ENCODE results near the gene CDA.

CDA gene

DNA sequence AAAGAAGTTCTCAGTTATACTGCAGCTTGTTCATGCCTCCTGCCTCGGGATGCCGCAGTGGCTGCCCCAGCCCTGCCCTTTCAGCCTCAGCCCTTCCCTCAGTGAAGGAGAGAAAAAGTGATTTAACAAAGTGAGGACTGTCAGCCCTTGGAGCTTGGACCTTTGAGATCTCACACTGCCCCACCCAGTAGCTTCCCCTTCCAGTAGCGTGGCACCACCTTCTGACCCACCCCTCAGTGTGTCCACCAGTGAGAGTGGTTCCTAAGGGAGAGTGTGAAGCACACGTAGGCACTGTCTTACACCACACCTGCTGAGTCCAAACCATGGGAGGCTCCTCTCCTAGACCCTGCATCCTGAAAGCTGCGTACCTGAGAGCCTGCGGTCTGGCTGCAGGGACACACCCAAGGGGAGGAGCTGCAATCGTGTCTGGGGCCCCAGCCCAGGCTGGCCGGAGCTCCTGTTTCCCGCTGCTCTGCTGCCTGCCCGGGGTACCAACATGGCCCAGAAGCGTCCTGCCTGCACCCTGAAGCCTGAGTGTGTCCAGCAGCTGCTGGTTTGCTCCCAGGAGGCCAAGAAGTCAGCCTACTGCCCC, at the start of gene CDA:
CDA (plus strand) TSS at position 464 of the 592 bp plus-strand sequence; CDS start at position 497, 33 bp downstream.
- peak; percentile 40 for DNase-seq

GRCh38 chr1:20540281-20540680, 48.6 kb upstream of the CDA start:
- DNase-seq, result no peak

GRCh38 chr1:20546637-20547036, 42.3 kb upstream of the CDA start:
- no peak for DNase-seq

GRCh38 chr1:20551161-20551560, 37.7 kb upstream of the CDA start:
- DNase-seq, result no peak

- DNase-seq, result peak; percentile 91
Measured at GRCh38 chr1:20551945-20552727, 36.8 kb upstream of the CDA start, which contains the start of gene FAM43B. TSS of gene FAM43B (plus strand) at chr1:20552573. CDS start at chr1:20552974, 401 bp downstream.

DNA sequence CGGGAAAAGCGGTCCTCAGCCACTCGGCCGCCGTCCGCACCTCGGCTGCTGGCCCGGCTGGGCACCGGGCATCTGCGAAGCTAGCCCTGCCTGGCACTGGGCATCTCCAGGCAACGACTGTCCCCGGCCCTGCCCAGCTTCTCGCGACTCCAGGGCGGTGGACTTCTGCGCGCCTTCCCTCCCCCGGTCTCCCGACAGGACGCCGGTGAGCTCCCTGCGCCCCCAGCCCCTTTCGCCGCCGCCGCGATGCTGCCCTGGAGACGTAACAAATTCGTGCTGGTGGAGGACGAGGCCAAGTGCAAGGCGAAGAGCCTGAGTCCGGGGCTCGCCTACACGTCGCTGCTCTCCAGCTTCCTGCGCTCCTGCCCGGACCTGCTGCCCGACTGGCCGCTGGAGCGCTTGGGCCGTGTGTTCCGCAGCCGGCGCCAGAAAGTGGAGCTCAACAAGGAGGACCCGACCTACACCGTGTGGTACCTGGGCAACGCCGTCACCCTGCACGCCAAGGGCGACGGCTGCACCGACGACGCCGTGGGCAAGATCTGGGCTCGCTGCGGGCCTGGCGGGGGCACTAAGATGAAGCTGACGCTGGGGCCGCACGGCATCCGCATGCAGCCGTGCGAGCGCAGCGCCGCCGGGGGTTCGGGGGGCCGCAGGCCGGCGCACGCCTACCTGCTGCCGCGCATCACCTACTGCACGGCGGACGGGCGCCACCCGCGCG, 36.0 kb upstream of the CDA start:
- peak; percentile 45 for DNase-seq

GRCh38 chr1:20555025-20555757, 33.7 kb upstream of the CDA start:
- peak; percentile 48 for DNase-seq

GRCh38 chr1:20555758-20556120, 33.2 kb upstream of the CDA start:
- no peak for DNase-seq

DNA sequence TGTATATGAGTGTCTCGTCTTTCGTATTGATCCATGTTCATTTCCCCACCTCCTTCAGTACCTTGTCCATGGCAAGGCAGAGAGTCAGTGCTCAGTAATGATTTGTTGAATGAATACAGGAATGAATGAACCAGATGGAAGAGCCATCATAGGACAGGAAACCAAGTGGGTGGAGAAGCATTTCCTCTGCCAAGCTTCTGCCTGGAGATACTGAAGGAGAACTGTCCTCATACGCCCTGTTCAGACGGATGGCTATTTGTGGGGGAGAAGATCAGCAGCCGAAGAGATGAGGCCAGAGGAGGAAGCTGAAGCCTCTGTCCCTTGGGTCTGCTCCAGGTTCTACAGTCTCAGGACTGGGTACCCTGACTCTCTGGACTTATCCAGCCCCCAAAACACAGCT, 30.7 kb upstream of the CDA start:
- DNase-seq, result no peak

DNA sequence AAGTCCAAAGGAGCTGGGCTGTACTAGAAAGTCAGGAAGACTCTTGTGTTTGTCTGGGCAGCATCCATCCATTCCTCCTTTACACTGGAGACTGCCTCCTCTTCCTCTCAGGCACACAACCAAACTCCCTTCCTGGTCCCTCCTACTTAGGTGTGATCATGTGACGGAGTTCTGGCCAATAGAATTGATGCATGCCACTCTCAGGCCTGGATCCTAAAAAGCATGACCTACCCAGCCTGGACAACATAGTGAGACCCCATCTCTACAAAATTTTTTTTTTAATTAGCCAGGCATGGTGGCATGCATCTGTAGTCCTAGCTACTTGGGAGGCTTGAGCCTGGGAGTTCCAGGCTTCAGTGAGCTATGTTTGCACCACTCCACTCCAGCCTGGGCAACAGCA, 27.9 kb upstream of the CDA start:
- no peak for DNase-seq

DNA sequence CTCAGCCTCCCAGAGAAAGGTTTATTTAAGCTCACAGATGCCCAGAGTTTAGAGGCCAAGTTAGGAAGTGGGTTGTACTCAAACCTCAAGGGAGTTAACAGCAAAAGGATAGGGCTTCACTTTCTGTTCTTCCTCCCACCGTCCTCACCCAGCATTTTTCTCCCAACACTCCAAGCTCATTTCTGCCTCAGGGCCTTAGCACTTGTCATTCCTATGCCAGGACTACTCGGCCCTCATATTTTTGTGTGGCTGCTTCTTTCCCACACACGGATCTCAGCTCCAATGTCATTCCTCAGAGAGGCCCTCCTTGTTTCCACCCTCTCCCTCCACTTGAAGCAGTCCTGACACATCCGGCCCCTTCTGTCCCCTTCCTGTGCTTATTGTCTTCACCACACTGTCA, 23.7 kb upstream of the CDA start:
- no peak for DNase-seq

GRCh38 chr1:20569523-20570098, 19.3 kb upstream of the CDA start:
- DNase-seq, result no peak

DNA sequence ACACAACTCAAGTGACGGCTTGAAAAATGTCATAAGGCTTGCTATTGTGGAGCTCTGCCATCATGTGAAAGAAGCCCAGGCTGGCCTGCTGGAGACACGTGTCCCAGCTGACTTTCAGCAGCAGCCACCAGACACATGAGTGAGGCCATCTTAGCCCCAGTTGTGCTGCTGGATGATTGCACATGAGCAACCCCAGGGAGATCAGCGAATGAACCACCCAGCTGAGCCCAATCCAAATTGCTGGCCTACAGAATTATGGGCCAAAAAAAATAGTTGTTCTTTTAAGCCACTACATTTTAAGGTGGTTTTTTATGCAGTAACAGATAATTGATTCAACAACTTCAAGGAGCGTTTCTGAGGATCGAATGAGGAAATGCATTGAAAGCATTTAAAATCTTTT, 17.5 kb upstream of the CDA start:
- no peak for DNase-seq

DNA sequence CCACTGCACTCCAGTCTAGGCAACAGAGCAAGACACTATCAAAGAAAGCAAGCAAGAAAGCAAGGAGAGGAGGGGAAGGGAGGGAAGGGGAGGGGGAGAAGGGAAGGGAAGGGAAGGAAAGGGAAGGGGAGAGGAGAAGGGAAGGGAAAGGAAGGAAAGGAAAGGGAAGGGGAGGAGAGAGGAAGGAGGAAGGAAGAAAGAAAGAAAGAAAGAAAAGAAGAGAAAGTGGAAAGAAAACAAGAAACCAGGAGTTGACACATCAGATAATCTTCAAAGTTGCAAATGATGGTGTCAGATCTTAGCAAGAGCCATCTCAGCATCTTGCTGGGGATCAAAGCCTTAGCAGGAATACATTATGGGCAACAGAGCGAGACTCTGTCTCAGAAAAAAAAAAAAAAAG, 14.9 kb upstream of the CDA start:
- no peak for DNase-seq

- peak; percentile 76 for DNase-seq
Measured at GRCh38 chr1:20574686-20575540, 14.0 kb upstream of the CDA start.

DNA sequence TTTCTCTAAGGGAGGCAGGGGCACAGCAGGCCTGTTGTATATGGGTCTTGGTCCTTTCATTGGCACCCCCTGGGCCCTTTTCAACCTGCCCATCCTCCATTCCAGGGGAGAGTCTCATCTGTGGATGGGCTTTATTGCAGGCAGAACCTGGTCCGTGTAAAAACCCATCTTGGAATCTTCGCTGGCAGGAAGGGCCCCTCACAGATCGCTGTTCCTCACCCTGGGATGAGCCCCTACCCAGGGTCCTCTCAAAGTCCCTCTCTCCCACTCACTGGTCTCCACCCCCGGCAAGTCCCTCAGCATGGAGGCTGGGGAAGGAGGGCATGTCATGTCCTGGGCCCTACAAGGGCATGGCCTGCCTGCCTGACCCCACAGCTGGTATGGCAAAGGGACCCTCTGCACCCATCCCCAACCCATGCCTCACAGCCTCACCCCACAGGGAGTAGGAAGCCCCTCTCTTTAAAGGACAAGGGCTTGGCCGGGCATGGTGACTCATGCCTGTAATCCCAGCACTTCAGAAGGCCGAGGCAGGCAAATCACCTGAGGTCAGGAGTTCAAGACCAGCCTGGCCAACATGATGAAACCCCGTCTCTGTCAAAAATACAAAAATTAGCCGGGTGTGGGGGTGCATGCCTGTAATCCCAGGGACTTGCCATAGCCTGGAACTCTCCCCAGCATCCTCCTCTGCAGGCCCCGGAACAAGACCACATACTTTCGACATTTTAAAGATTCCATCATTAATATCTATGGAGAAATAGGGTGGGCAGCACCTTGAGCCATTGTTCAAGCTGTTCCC, 13.2 kb upstream of the CDA start:
- DNase-seq, result no peak

DNA sequence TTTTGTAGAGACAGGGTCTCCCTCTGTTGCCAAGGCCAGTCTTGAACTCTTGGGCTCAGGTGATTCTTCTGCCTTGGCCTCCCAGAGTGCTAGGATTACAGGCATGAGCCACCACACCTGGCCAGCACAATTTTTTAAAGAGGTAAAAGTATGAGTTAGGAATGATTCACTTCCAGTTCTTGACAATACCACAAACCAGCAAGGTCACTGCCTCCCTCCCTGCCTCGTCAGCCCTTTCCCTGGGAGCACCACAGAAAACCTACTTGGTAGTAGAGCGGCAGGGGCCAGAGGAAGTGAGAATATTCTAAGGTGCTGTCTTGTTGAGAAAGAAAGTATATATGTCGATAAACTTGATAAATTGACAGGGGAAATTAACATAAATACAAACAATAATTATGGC, 10.8 kb upstream of the CDA start:
- no peak for DNase-seq

GRCh38 chr1:20578721-20579395, 10.0 kb upstream of the CDA start:
- DNase-seq, result no peak

GRCh38 chr1:20584890-20585289, 4.0 kb upstream of the CDA start:
- DNase-seq, result no peak

DNA sequence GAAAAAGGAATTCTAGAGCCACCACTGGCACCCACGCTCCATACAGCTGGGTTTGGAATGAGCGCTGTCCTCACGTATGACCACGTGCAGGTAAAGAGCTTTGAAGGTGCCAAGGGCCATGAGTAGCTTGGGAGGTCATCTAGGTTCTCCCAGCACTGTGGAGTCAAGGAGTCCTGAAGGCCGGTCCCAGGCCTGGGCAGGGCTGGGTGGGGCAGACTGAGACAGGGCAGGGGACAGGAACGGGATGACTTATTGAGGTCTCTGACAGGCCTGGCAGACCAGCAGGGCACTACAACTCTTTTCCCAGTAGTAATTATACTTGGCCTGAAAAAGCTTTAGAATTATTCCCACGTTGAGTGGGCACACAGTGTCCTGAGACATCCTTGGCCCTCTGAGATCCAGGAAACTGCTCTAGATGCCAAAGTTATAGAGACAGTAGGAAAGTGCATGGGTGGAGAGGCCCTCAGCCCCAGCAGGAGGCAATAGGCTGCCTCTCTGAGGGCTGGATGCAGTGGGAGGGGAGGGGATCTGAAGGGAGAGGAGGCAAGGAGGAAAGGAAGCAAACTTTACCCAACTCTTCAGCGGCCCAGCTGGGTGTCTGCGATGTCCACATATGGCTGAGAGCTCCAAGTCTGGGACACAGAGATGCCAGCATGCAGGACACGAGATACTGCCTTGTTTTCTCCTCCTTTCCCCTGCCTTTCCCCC, 1.8 kb upstream of the CDA start:
- no peak for DNase-seq

All from femur (tissue), 1 donor.